Coronary artery (tissue), 2 donors: ENCODE data around the gene MACROD2.
"Not testable (repeated sequence)": the region's sequence is repeated elsewhere in the genome, so short reads cannot be mapped to it uniquely, and the experiment has no call there.

Experiments used
- DNase-seq: peaks from one replicate; pipeline ENCODE4 v3.0.0-alpha.2; 2017; ENCODE audit warnings: low spot score
- H3K27ac ChIP-seq, 2 donors: fragments of 200-600 bp; sonication (generic); one replicate each; pipeline ENCODE4 v1.5.1; 2016 to 2019
- H3K4me3 ChIP-seq: fragments of 200-600 bp; sonication (generic); 2 replicates; pipeline ENCODE4 v1.5.1; 2016; ENCODE audit warnings: mild to moderate bottlenecking, moderate library complexity
- TF ChIP-seq, protein P1 (sequence below): fragments of 200-600 bp; sonication (generic); IDR thresholded peaks from one replicate; pipeline ENCODE4 v1.5.1; 2019; ENCODE audit warnings: antibody characterized with exemption

Gene MACROD2

GRCh38 chr20:14198416-14198815 lies 203.1 kb downstream of the MACROD2 start:
- Histone ChIP-seq H3K4me3 (no peak overlapping the region), H3K27ac (no peak overlapping the region)
- no peak for DNase-seq
- TF ChIP-seq, protein P1, sequence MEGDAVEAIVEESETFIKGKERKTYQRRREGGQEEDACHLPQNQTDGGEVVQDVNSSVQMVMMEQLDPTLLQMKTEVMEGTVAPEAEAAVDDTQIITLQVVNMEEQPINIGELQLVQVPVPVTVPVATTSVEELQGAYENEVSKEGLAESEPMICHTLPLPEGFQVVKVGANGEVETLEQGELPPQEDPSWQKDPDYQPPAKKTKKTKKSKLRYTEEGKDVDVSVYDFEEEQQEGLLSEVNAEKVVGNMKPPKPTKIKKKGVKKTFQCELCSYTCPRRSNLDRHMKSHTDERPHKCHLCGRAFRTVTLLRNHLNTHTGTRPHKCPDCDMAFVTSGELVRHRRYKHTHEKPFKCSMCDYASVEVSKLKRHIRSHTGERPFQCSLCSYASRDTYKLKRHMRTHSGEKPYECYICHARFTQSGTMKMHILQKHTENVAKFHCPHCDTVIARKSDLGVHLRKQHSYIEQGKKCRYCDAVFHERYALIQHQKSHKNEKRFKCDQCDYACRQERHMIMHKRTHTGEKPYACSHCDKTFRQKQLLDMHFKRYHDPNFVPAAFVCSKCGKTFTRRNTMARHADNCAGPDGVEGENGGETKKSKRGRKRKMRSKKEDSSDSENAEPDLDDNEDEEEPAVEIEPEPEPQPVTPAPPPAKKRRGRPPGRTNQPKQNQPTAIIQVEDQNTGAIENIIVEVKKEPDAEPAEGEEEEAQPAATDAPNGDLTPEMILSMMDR, result no peak

- Histone ChIP-seq H3K27ac (no peak overlapping the region), H3K4me3 (no peak overlapping the region)
- no peak for DNase-seq
- TF ChIP-seq, protein P1, result no peak
These were observed 203.8 kb downstream of the MACROD2 start for GRCh38 chr20:14199111-14199510.

- no peak for DNase-seq
- TF ChIP-seq, protein P1, result no peak
- Histone ChIP-seq H3K27ac (no peak overlapping the region), H3K4me3 (no peak overlapping the region)
These were observed 208.3 kb downstream of the MACROD2 start for GRCh38 chr20:14203657-14204056.

DNA sequence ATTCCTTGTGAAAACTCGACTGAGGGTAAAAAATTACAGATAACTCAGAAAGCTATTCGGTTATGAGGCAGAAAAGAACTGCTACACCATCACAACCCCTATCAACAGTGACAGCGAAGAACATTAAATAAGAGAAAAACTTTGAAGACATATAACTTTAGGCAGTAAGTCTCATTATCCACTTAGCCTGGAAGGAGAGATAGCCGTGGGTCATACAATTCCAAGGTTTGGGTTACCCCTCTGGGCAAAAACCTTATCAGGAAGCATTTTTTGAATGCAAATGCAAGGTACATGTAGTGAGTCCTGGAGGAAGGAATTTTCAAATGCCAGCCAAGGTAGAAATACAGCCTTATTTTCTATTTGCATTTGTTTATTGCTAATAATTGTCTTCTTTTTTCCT lies 212.3 kb downstream of the MACROD2 start:
- TF ChIP-seq, protein P1, result no peak

GRCh38 chr20:14208956-14209355 lies 213.6 kb downstream of the MACROD2 start:
- no peak for DNase-seq
- H3K4me3 ChIP-seq, result no peak overlapping the region
- H3K27ac ChIP-seq, result no peak overlapping the region
- TF ChIP-seq, protein P1, result no peak

More for the DNA sequence above, 212.3 kb downstream of the MACROD2 start:
- DNase-seq, result no peak
- Histone ChIP-seq H3K4me3 (no peak overlapping the region), H3K27ac (no peak overlapping the region)

DNA sequence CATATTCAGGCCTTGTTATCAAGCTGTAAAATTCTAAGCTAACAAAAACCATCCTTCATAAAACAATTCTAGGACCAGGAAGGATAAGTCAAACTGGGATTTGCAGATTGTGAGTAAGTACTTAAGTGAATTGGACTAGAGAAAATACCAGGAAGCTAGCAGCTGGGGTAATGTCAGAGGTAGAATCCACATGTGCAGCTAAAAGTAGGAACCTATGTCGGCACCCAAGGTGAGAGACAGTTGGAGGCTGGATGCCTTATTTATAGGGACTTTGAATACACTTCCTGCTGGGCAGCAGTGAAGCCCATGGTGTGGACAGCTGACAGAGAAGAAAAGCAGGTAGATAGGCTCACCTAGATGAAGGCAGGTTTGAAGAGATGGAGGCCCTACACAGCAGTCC lies 214.8 kb downstream of the MACROD2 start:
- Histone ChIP-seq H3K27ac (no peak overlapping the region), H3K4me3 (no peak overlapping the region)
- TF ChIP-seq, protein P1, result no peak
- no peak for DNase-seq

GRCh38 chr20:14214046-14214445 lies 218.7 kb downstream of the MACROD2 start:
- no peak for DNase-seq
- TF ChIP-seq, protein P1, result no peak
- Histone ChIP-seq H3K27ac (no peak overlapping the region), H3K4me3 (no peak overlapping the region)

DNA sequence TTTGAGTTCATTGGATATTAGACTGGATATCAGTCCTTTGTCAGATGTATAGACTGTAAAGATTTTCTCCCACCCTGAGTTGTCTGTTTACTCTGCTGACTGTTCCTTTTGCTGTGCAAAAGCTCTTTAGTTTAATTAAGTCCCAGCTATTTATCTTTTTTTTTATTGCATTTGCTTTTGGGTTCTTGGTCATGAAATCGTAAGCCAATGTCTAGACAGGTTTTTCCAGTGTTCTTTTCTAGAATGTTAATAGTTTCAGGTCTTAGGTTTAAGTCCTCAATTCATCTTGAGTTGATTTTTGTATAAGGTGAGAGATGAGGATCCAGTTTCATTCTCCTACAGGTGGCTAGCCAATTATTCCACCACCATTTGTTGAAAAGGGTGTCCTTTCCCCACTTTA lies 220.6 kb downstream of the MACROD2 start:
- H3K4me3 ChIP-seq, H3K27ac ChIP-seq, DNase-seq: not testable (repeated sequence)
